ENCODE data around the gene EVI2B.
"Not testable (repeated sequence)": the region's sequence is repeated elsewhere in the genome, so short reads cannot be mapped to it uniquely, and the experiment has no call there.

Gene EVI2B

DNA sequence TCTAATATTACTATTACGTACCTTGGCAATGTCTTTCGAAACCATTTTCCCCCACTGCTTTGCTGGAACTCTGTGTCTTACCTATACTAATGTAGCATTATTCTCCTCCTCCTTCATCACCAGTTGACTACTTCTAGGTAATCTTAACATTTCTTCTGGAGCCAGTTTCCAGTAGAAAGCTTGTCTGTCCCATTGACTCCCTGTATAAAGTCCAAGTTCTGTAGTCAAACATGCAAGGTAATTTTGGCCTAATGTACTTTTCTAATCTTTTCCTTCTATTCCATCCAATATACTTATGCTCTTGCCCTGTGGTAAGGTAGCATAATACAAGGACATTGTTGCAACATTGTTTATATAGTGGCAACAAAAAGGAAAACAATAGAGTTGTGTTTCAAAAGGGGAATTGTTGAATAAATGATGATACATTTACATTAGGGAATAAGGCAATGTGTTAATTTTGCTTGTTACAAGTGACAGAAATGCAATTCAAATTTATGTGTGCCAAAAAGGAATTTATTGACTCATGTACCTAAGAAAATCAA is 44.7 kb downstream of the EVI2B start:
- no peak for DNase-seq

DNA sequence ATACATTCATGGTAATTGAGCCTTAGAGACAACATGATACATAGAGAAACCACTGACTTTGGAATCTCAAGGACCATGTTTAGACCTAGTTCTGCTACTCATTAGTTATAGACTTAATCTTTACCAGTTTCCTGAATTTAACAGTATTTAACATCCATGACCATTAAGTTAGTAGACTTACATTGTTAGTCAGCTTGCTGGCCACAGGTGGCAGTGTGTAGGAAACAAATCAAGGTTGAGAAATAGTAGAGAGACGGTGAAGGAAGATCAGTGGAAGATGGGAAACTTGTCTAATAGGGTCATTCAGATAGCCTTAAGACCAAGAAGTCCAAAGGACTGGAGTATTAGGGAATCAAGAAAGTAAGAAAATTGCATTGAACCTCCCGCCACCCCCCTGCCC is 47.8 kb downstream of the EVI2B start:
- DNase-seq = no peak

DNA sequence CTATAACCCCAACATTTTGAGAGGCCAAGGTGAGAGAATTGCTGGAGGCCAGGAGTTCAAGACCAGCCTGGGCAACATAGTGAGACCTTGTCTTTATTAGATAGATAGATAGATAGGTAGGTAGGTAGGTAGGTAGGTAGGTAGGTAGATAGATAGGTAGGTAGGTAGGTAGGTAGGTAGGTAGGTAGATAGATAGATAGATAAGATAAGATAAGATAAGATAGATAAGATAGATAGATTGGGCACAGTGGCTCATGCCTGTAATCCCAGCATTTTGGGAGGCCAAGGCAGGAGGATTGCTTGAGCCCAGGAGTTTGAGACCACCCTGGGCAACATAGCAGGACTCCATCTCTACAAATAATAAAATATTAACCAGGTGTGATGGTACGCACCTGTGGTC is 50.9 kb downstream of the EVI2B start:
- DNase-seq = not testable (repeated sequence)

DNA sequence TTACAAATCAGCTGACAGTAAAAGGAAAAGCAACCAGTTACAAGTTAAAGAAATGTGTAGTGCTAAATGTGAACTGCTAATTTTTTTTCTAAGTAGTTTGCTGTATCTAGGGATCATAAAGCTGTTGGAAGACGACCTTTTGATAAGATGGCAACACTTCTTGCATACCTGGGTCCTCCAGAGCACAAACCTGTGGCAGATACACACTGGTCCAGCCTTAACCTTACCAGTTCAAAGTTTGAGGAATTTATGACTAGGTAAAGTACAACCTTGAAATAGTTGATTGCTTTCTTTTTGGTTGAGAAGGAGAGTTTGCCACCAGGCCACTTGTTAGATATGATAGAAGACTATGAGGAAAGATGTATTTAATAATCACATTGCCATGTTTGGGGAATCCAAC is 52.3 kb downstream of the EVI2B start:
- DNase-seq = no peak

DNA sequence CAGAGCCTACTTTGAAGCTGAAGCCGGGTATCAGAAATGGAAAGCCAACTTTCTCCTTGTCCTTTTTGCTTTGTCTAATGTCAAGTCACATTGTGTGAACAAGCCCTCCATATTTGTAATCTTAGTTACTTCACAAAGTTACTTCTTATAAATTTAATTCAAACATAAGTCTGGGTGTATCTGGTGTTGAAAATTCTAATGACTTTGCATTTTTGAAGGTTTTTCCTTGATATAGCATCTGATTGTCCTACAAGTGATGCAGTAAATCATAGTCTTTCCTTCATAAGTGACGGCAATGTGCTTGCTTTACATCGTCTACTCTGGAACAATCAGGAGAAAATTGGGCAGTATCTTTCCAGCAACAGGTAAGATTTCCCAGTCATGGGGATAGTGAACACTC is 53.7 kb downstream of the EVI2B start:
- no peak for DNase-seq

DNA sequence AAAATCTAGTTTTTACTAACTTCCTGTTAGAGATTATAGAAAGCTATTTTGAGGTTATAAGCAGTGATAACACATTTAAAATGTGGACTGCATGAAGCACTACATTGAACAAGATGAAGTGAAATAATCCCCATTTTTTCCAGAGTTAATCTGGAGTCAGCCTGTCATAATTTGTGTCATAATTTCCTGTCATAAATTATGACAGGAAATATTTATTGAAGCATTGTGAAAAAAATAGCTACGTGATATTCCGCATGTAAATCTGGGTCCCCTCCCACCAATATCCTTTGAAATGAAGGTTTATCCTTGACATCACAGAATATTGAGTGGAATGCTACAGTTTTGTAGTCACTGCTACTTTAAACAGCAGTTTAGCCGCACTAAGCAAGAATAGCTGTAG is 56.9 kb downstream of the EVI2B start:
- no peak for DNase-seq

DNA sequence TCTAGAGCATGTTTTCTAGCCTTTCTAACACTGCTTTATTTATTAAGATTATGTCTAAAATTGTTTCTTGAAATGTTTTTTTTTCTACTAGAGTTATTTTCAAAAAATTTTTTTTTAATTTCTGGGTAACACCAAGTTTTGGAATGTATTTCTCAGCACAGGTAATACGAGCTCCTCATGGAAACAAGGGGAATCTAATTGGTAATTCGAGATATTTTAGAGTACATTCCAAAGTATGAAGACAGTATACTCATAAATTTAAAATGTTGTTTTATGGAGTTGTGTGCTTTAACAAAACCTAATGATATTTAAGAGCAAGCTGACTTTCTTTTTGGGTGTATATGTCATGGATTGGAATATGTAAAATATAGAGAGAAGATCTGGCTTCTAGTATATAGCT is 59.2 kb downstream of the EVI2B start:
- DNase-seq = no peak
